NCI-H1694 (cell line): ENCODE results near the gene ATE1.
A peak's percentile ranks its signal among the peaks of the same experiment; 100 is the strongest.
"Not testable (repeated sequence)": the region's sequence is repeated elsewhere in the genome, so short reads cannot be mapped to it uniquely, and the experiment has no call there.

ENCODE experiments used
- DNase-seq: peaks from one replicate; lab custom pipeline; 2025; lab: John Stamatoyannopoulos, UW

ATE1 gene

DNA sequence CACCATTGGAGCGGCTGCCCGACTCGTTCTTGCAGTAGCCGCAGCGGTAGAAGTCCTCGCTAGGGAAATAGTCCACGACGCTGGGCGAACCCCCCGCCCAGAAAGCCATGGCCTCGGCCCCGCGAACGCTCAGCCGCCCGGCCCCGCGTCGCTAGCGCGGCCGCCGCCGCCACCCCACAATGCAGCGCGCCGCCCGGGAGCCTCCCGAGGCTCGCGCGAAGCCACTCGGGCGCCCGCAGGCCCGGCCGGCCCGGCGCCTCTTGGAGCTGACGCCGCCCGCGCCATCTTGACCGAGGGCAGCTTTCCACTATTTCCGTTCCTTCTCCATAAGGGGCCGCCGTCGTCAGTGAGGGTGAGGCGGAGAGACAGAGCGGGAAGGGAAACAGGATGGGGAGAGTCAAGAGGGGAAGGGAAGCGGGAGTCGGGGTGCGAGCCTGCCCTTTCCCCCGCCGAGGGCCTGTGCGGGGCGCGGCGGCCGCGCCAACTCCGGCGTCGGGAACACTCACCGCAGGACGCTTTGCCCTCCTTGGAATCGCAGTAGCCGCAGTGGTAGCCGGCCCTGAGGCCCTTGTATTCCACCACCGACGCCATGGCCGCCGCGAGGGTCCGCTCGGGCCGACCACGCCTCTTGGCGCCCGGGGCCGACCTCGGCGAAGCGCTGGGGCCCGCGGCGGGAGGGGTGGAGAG lies at the start of gene ATE1:
ATE1 (minus strand) TSS at position 191 of the 687 bp plus-strand sequence; CDS start at position 109, 82 bp downstream.
- peak; percentile 27 for DNase-seq

DNA sequence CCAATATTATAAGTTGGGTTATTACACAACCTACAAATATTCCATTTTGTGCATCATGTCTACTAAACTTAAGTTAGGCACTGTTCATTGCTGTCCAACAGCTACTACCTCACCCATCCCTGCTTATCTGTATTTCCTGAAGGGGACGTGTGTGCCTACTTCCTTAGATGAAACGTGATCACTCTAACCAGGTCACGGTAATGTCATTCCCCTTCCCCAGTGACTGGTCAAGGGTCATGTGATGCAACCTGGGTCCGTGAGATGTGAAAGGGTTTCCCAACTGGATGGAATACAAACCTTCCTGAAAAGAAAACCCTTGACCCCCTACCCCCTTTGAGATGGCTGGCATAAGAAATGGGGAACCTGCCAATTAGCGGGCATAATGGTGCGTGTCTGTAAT lies 48.8 kb upstream of the ATE1 start:
- no peak for DNase-seq

DNA sequence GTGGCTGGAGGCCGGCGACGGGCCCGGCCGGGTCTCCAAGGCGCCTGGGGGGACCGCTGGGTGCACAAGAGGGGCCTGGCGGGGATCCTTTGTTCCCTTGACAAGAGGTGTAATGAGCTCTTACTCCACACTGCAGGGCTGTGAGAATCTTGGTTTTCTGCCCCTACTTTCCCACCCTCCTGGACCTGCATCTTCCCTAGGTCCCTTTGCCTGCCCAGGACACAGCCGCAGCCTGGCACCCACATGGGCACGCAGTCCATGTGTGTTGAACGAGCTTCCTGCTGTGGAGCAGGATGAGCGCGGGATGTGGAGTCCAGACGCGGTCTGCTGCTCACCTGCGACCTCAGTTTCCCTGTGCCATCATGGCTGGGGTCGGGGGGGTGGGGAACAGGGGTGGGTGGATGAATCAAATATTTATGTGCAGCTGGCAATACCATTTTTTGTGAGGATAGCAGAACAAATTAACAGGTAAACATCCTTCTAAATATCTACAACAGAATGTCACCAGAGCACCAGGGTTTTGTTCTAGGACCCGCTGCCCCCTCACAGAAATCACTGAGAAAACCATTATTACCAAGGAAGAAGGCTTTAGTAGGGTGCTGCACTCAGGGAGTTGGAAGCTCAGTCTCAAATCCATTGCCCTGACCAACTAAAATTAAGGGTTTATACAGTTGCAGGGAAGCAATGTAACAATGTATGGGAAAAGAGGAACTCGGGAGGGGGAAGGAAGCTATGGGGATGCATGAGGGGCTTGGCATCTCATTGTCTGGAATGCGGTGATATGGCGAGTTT lies 47.7 kb upstream of the ATE1 start:
- DNase-seq = no peak

GRCh38 chr10:121974535-121975294 lies 46.9 kb upstream of the ATE1 start, which contains the start of gene NSMCE4A:
Gene NSMCE4A, minus strand, starts transcription at chr10:121975217. Its CDS starts 52 bp downstream, at chr10:121975165.
- peak; percentile 3 for DNase-seq

- DNase-seq = no peak
Observed at GRCh38 chr10:121974019-121974534, 46.2 kb upstream of the ATE1 start.

DNA sequence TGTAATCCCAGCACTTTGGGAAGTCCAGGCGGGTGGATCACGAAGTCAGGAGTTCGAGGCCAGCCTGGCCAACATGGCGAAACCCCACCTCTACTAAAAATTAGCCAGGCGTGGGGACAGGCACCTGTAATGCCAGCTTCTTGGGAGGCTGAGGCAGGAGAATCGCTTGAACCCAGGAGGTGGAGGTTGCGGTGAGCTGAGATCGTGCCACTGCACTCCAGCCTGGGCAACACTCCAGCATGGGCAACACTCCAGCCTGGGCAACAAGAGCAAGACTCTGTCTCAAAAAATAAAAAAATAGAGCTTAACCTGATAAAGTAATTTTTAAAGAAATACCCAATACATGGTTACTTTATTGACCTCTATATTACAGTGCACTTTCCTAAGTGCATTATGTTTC lies 41.3 kb upstream of the ATE1 start:
- not testable (repeated sequence) for DNase-seq

GRCh38 chr10:121965996-121966395 lies 38.2 kb upstream of the ATE1 start:
- no peak for DNase-seq

DNA sequence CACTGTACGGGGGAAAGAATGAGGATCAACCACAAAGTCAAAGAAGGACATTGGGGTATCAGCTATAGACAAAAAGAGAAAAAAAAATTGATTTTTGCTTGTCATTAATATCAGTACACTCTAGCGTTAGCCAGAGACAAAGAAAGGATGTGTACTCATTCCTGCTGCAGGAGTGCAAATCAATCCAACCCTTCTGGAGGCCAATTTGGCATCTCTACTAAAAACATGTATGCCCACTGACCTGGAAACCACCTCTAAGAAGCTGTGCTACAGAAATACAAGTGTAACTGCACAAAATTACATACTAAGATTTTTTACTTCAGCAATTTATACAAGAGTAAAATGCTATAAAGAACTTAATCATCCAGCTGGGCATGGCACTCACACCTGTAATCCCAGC lies 33.6 kb upstream of the ATE1 start:
- DNase-seq = no peak

- no peak for DNase-seq
Observed at GRCh38 chr10:121959671-121960070, 31.8 kb upstream of the ATE1 start.

DNA sequence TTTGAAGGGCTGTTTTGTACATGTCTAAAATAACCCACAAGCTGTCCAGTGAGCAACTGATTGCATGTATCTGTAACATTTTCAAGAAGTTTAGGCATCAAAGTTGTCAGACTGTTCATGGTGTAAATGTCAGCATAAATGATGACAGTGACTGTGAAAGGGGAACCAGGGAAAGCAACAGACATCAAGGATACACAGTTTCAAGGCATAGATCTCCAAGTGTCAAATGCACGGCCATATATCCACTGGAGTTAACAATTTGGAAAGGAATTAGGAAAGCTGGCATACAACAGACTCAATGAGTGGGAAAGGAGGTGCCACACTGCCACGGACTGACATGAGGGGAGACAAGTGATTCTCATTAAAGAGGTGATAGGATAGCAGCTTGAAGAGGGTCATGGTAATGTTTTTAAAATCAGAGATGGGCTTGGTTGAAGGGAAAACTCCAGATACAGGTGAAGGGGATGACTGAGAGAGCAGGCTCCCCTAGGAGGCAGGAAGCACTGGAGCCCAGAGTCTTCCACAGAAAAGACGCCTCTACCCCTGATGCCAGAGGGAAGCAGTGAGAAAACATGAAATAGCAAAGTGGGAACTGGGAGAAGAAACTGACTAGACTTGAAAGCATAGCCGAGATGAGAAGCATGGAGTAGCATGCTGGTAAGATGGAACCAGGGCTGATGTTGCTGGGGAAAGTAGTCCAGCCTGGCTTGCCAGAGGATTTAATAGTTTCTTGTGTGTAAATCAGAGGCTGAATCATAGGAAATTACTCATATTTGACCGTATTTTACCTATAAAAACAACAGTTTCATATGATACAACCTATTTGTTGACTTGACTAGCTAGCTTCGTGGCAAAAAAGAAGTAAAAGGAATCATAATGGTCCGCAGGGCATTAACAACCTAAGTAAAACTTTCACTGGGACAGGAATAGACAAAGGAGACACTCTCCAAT lies 28.6 kb upstream of the ATE1 start:
- no peak for DNase-seq

GRCh38 chr10:121952226-121952625 lies 24.4 kb upstream of the ATE1 start:
- no peak for DNase-seq

DNA sequence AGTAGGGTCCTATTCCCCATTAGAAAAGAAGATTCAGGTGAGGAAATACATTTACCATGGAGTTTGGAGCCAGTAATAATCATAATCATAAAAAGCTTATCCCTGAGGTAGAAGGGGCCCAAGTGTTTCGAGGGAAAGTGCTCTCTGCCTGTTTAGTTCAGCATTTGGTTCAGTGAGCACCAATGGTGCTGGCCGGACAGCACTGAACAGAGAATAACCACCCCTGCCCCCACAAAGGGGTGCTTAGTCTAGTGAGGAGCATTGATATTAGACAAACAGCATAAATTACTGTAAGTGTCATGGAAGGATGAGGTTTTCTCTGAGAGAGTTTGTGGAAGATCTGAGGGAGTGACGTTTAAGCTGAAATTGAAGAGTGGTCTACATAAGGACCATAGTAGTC lies 21.6 kb upstream of the ATE1 start:
- no peak for DNase-seq

DNA sequence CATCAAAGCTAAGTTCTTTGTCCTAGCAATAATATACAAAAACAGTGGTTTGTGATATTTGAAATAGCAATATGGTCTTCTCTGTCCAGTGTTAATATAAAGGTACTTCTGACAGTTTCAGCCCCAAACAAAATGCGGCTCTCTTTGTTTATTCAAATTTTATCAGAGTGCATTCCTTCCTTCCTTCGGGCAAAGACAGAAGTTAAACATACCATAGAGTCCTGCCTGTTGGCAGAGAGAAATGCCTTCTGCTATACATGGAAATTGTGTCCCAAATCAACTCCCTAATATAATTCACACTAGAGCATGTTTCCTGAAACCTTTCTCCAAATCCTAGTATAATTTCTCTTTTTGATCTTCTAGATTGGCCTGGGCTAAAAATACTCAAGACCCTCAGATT lies 21.2 kb upstream of the ATE1 start:
- no peak for DNase-seq

- DNase-seq = no peak
Observed at GRCh38 chr10:121947343-121948330, 19.8 kb upstream of the ATE1 start.

- no peak for DNase-seq
Observed at GRCh38 chr10:121942749-121943416, 15.1 kb upstream of the ATE1 start.

- DNase-seq = no peak
Observed at GRCh38 chr10:121941532-121941931, 13.7 kb upstream of the ATE1 start.

DNA sequence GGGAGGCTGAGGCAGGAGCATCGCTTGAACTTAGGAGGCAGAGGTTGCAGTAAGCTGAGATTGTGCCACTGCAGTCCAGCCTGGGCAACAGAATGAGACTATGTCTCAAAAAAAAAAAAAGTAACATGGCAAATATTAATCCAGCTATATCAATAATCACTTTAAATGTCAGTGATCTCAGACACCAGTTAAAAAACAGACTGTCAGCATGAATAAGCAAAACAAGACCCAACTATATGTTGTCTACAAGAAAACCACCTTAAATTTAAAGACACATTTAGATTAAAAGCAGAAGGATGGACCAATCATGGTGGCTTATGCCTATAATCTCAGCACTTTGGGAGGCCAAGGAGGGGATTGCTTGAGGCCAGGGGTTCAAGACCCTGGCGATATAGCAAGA lies 8.5 kb upstream of the ATE1 start:
- no peak for DNase-seq

- DNase-seq = no peak
Observed at GRCh38 chr10:121935702-121936101, 7.9 kb upstream of the ATE1 start.
